Upper lobe of right lung (tissue), 1 donor: Measurements from ENCODE around the gene ART5. TPM values are rescaled to one million over a fixed set of nuclear protein-coding genes. Genes with fewer than 3 reads are reported as not detected.

Source experiments
- ATAC-seq: fragments of 200-7000 bp; cut with Tn5 transposase; one replicate; pipeline ENCODE4 v1.9.1; 2020; ENCODE audit warnings: mild to moderate bottlenecking, moderate library complexity
- DNase-seq: peaks from one replicate; pipeline ENCODE4 v3.0.0-alpha.2; 2020
- H3K27ac ChIP-seq: fragments of 200-600 bp; one replicate; pipeline ENCODE4 v1.8.0; 2022
- H3K27me3 ChIP-seq: fragments of 200-600 bp; one replicate; pipeline ENCODE4 v1.8.0; 2022; ENCODE audit warnings: mild to moderate bottlenecking
- H3K36me3 ChIP-seq: fragments of 200-600 bp; one replicate; pipeline ENCODE4 v1.8.0; 2022
- H3K4me1 ChIP-seq: fragments of 200-600 bp; one replicate; pipeline ENCODE4 v1.8.0; 2022
- H3K4me3 ChIP-seq: fragments of 200-600 bp; one replicate; pipeline ENCODE4 v1.8.0; 2022; ENCODE audit warnings: mild to moderate bottlenecking
- H3K9me3 ChIP-seq: fragments of 200-600 bp; one replicate; pipeline ENCODE4 v1.8.0; 2022
- CTCF ChIP-seq: fragments of 200-600 bp; IDR thresholded peaks from one replicate; pipeline ENCODE4 v1.8.0; 2022; ENCODE audit warnings: antibody characterized with exemption
- intact Hi-C: fragments of 100-400 bp; cut with DNase I; formaldehyde crosslinking; loops from one replicate; pipeline ENCODE4 v1.11.0; 2022
- total RNA-seq: library from RNA; stranded (reverse); fragmentation: NEBNext Ultra II Directional; extraction: Animal tissue kit (Norgen Biotek cat#: 25700); gene quantifications from one replicate; pipeline ENCODE4 v1.2.1, GENCODE V29; 2021
- donor health status: DM: no; HTN: yes; CAD: no; lungs with severe emphysema.

Gene ART5
- total RNA-seq, 1 donor from 2014 or later: 1.2 TPM

- no peak overlapping the region for H3K27ac ChIP-seq
- H3K4me1 ChIP-seq: no peaks in the 10 kb centered on the region
- H3K36me3 ChIP-seq: peaks cover 70% of the 10 kb centered on the region
- H3K4me3 ChIP-seq: no peak overlapping the region
- no peak for DNase-seq
- H3K27me3 ChIP-seq: no peaks in the 10 kb centered on the region
- no peak for ATAC-seq
- no peak for TF ChIP-seq CTCF
- intact Hi-C loops: no loop called here
- H3K9me3 ChIP-seq: no peaks in the 10 kb centered on the region
These were observed 28.0 kb upstream of the ART5 start for GRCh38 chr11:3669742-3670183.

- no peaks in the 10 kb centered on the region for H3K4me1 ChIP-seq
- no peaks in the 10 kb centered on the region for H3K27me3 ChIP-seq
- no peak overlapping the region for H3K4me3 ChIP-seq
- intact Hi-C loops: no loop called here
- no peak for TF ChIP-seq CTCF
- ATAC-seq (no peak), DNase-seq (no peak)
- no peaks in the 10 kb centered on the region for H3K9me3 ChIP-seq
- H3K27ac ChIP-seq: no peak overlapping the region
- peaks cover 63% of the 10 kb centered on the region for H3K36me3 ChIP-seq
These were observed 27.3 kb upstream of the ART5 start for GRCh38 chr11:3669128-3669527.

GRCh38 chr11:3667149-3668035 lies 25.6 kb upstream of the ART5 start:
- TF ChIP-seq CTCF: no peak

GRCh38 chr11:3666023-3666530 lies 24.3 kb upstream of the ART5 start:
- ATAC-seq: no peak
- no peak overlapping the region for H3K4me3 ChIP-seq
- no peaks in the 10 kb centered on the region for H3K9me3 ChIP-seq
- no peak overlapping the region for H3K27ac ChIP-seq
- intact Hi-C loops: no loop called here
- H3K27me3 ChIP-seq: no peaks in the 10 kb centered on the region
- no peaks in the 10 kb centered on the region for H3K4me1 ChIP-seq
- DNase-seq: no peak
- H3K36me3 ChIP-seq: peaks cover 33% of the 10 kb centered on the region
- no peak for TF ChIP-seq CTCF

More at GRCh38 chr11:3667149-3668035, 25.6 kb upstream of the ART5 start:
- Histone ChIP-seq H3K27me3 (no peaks in the 10 kb centered on the region), H3K27ac (no peak overlapping the region), H3K4me1 (no peaks in the 10 kb centered on the region), H3K36me3 (peaks cover 46% of the 10 kb centered on the region), H3K9me3 (no peaks in the 10 kb centered on the region), H3K4me3 (no peak overlapping the region)
- intact Hi-C loops: no loop called here
- DNase-seq (no peak), ATAC-seq (no peak)

- H3K9me3 ChIP-seq: no peaks in the 10 kb centered on the region
- intact Hi-C loops: no loop called here
- no peaks in the 10 kb centered on the region for H3K4me1 ChIP-seq
- H3K27ac ChIP-seq: no peak overlapping the region
- ATAC-seq (peak; percentile 43), DNase-seq (no peak)
- no peaks in the 10 kb centered on the region for H3K27me3 ChIP-seq
- no peak for TF ChIP-seq CTCF
- H3K36me3 ChIP-seq: peaks cover 27% of the 10 kb centered on the region
- no peak overlapping the region for H3K4me3 ChIP-seq
These were observed 23.7 kb upstream of the ART5 start for GRCh38 chr11:3665336-3666022.
